ENCODE results near the gene HSD17B10.

GRCh38 chrX:53471346-53471745 is 37.2 kb upstream of the HSD17B10 start:
- no peak for TF ChIP-seq CTCF (conservative IDR thresholded peaks at IDR 0.05; ENCODE audit: low read length)
- TF ChIP-seq EZH2phosphoT487 (IDR thresholded peaks at IDR 0.05; ENCODE audit: borderline replicate concordance): no peak
